Activated CD4-positive, alpha-beta T cell treated with anti-CD3 and anti-CD28 coated beads, Interleukin-2, Interleukin-4, amounts not matched to agents 100 ng/mL and 50 ng/mL, durations not matched to agents 16 hours and 8 hours (primary cell): ENCODE measurements around the gene CNN1.
A peak's percentile ranks its signal among the peaks of the same experiment; 100 is the strongest.

Experiments used
- DNase-seq: peaks from one replicate; pipeline ENCODE4 v3.0.0-alpha.2; 2020; ENCODE audit warnings: low spot score

Gene CNN1

DNA sequence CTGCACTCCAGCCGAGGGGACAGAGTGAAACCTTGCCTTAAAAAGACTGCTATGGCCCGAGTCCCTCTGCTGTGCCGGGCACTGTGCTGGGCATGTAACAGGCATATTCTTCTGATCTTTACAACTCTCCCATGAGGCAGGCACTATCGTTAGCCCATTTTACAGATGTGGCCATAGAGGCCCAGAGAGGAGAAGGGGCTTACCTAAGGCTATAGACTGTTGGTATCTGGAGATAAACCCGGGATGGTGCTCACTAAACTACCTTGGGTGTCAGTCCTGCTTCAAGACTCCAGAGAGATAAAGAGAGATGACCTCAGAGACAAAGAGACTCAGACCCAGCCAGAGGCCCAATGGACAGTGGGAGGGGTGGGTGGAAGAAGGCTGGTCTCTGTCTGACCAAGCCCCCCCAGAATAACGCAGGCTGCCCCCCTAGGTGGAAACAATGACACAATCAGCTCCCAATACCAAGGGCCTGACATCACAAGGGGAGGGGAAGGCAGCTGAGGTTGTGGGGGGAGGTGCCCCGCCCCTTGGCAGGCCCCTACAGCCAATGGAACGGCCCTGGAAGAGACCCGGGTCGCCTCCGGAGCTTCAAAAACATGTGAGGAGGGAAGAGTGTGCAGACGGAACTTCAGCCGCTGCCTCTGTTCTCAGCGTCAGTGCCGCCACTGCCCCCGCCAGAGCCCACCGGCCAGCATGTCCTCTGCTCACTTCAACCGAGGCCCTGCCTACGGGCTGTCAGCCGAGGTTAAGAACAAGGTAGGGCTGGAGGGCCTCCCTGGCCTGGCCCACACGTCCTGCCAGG lies at the start of gene CNN1:
Gene CNN1, plus strand, starts transcription at position 620 of the 805 bp plus-strand sequence. Its CDS starts 77 bp downstream, at position 697.
- no peak for DNase-seq

DNA sequence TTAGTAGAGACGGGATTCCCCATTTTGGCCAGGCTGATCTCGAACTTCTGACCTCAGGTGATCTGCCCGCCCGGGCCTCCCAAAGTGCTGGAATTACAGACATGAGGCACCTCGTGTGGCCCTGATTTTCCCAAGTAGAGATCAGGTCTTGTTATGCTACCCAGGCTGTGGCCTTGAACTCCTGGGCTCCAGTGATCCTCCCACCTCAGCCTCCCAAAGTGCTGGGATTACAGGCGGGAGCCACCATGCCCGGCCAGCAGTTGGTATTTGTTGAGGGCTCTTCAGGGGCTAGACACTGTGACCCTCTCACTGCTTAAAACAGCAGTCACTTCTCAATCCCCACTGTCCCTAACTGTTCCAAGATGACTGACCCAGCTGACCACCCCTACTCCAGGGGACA lies 49.3 kb upstream of the CNN1 start:
- no peak for DNase-seq

DNA sequence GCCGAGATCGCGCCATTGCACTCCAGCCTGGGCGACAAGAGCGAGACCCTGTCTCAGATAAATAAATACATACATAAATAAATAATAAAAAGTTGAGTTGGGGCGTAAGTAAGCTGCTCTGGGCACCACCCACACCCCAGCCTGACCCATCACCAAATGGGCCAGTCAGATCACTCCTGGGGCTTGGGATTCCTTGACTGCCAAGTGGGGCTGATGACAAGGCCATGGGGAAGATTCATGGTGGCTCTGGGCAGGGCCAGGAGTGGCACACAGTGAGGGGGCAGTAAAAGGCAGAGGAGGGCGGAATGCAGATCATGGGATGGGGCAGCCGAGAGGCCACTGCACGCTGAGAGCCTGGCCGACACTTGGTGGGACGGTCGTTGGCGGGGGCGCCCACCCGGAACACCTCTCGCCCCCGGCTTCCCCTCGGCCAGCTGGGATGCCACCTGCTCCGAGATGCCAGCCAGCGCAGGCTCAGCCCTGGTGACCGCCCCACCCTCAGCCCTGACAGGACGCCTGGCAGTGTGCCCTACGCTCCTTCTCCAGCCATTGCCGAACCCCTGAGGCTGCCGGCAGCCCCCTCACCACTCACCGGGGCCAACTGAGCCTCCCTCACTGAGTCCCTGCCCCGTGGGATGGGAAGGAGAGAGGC lies 43.9 kb upstream of the CNN1 start:
- no peak for DNase-seq

DNA sequence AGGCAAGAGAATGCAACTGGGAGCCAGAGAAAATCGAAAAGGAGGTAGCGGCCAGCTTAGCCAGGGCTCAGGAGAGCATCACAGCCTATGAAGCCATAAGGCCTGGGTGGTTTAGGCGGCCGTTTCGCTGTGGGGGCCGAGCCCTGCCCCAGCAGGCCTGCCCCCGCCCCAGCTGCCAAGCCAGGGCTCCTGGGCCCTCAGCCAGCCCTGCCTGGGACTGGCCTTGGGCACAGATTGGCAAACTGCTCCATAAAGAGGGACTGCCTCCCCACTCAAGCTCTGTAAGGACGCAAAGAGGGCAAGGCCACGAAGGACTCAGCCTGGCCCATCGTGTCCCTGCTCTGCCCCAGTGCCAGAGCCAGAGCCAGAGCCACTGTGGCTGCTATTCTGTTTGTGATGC lies 43.2 kb upstream of the CNN1 start:
- no peak for DNase-seq

DNA sequence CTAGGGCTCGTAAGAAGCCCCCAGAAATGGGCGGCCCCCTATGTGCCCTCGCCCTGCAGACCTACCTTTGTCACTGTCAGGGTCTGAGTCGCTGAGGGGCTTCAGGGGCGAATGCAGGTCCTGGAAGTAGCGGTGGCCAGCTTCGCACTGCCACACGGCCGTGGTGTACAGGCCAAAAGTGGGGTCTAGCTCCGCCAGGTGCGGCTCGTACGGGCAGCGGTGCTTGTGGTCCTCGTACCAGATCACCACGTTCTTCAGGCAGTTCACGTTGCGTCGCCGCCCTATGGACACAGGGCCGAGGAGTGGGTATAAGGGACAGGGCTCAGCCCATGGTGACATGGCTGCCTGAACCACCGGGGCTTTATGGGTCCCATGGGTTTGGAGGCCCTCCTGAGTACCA lies 42.8 kb upstream of the CNN1 start:
- DNase-seq = no peak

DNA sequence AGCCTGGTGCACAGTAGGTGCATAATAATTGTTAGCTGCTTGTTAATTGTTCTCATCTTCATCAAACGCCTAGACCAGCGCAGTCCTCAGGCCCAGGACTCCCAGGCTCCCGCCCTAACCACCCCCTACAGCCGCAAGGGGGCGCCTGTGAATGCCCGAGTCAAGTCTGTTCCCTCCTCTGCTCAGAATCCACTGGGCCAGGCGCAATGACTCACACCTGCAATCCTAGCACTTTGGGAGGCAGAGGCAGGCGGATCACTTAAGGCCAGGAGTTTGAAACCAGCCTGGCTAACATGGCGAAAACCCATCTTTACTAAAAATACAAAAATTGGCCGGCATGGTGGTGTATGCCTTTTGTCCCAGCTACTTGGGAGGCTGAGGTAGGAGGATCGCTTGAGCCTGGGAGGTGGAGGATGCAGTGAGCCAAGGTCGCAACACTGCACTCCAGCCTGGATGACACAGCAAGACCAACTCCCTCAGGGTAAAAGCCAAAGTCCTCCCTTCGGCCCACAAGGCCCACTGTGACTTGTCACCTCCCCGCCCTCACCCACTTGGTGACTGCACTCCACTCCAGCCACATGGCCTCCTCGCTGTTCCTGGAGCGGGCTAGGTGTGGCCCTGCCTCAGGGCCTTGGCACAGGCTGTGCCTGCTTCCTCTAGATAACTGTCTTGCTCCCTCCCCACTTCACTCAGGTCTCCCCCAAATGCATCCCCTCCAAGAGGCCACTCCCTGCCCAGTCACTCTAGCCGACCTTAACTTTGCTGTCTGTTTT lies 42.1 kb upstream of the CNN1 start:
- DNase-seq = peak; percentile 69

DNA sequence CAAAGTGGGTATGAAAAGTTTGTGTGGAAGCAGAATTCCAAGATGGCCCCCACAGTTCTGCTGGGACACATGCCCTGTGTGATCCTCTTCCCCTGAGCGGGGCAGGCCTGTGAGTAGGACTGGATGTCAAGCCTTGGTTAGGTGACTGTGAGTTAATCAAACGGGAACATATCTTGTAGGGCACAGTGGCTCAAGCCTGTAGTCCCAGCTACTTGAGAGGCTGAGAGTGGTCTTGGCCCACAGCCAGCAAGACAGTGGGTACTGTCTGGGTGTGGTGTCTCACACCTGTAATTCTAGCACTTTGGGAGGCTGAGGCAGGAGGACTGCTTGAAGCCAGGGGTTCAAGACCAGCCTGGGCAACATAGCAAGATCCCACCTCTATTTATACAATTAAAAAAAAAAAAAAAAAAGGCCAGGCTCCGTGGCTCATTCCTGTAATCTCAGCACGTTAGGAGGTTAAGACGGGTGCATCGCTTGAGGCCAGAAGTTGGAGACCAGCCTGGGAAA lies 39.4 kb upstream of the CNN1 start:
- DNase-seq = no peak

DNA sequence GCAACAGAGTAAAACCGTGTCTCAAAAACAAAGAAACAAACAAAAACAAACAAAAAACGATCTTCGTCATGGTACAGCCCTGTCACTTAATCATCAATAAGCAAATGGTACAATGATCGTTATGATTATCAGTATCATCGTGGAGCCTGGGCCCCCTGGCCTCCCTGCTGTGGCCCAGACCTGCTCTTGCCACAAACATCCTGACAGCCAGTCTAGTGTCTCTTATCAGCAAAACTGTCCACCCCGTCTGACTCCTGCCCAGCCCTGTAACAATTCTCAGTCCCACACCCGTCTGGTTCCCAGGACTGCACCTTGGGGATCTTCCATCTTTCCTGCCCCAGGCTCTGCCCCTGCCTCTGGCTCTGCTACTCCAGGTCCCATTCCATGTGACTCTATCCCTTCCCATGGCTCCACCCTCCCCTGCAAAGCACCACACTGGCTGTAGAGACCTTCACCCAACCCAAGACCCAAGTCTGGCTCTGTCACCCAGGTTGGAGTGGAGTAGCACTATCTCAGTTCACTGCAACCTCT lies 38.7 kb upstream of the CNN1 start:
- no peak for DNase-seq

DNA sequence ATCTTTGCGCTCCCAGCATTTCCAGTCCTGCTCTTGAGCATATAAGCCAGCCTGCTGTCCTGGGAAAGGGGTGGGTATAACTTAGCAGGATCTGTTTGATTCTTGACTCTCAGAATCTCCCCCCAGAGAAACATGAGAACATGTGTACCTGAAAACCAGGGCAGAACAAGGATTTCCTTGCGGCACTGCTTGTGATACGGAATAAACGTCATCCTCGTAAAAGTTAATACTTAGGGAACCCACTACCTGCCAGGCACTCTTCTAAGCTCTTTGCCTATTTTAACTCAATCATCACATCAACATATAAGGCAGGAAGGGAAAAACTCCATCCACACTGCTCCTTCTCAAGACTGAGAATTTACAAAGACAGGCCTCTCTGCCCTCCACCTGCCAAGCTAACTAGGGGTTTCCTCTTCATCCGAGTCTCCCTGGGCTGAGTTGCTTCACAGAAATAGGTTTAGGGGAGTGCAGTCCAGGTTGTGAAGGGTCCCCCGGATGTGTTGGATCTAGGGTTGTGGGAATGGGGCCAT lies 34.1 kb upstream of the CNN1 start:
- DNase-seq = no peak

DNA sequence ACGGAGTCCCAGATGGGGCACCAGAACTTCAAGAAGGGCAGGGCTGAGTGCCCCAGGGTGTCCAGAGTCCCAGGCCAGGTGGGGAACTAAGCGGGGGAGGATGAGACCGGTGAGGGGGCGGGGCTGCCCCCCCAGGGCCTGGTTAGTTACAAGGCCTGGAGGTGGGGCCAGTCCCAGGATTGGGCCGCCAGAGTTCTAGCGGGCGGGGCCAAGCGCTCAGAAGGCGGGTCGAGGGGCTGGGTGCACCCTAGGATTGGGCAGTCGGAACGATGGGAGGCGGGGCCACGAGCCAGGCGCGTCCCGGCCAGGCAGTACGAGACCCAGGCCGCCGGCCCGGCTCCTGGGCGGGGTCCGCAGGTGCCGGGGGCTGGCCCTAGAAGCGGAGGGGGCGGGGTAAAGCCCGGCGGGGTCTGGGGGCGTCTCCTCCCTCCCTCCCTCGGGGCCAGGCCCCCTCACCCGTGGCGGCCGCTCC lies 33.6 kb upstream of the CNN1 start:
- peak; percentile 98 for DNase-seq

DNA sequence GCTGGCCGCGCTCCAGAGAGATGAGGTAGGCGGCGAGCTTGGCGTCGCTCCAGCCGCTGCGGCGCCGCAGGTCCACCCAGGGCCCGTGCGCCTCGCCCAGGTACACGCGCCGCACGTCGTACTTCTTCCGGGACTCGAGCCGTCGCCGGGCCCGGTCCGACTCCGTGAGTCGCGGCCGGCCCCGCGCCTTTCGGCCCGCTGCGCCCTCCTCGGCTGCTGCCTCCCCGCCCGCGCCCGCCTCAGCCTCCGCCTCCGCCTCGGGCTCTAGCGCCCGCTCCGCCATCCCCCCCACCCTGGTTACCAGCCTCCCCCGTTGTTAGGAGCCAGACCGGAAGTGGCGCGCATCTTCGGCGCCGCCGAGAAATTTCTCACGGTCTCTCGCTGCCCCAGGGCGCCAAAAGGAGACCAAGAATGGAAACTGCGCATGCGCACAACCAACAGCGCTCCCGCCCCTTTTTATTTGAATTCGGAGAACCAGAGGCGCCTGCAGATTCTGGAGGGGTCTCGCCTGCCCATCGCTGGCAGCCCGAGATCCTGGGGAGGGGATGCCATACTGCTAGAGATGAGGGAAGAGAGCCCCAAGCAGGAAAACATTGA lies 33.0 kb upstream of the CNN1 start, which contains the start of gene ZNF653:
Gene ZNF653, minus strand, starts transcription at position 336 of the 597 bp plus-strand sequence. Its CDS starts 53 bp downstream, at position 283.
- peak; percentile 96 for DNase-seq

DNA sequence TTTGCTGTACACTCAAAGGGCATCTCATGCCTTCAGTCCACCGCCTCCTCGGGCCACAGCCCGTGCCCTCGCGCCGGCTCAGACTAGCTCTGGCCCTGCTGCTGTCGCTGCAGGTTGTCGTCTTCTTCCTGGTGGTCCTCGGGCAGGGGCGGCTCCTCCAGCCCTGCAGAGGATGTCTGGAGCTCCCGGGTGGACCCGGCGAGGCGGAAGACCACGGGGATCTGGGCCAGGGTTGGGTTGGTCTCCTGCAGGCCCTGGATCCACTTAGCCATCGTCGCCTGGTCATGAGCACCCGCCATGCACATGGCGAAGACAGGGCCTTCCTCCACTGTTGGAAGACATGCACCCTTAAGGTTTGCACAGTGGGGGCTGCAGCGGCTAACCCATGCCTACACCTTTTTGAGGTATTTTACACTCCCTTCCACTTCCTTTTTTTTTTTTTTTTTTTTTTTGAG lies 32.5 kb upstream of the CNN1 start:
- no peak for DNase-seq

DNA sequence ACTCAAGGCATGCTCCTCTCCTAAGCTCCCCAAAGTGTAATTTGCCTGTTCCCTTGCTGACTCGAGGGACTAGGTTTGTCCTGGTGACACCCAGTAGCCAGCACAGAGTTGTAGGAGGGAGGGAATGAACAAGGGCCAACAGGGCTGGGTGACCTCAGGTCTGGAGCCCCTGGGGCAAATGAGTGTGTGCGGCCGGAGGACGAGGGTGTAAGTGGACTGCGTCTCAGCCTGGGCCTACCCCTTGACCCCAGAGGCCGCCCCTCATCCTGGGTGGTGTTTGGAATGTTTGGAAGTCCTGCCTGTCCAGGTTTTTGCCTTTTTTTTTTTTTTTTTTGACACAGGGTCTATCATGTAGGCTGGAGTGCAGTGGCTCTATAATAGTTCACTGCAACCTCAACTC lies 31.7 kb upstream of the CNN1 start:
- DNase-seq = no peak

DNA sequence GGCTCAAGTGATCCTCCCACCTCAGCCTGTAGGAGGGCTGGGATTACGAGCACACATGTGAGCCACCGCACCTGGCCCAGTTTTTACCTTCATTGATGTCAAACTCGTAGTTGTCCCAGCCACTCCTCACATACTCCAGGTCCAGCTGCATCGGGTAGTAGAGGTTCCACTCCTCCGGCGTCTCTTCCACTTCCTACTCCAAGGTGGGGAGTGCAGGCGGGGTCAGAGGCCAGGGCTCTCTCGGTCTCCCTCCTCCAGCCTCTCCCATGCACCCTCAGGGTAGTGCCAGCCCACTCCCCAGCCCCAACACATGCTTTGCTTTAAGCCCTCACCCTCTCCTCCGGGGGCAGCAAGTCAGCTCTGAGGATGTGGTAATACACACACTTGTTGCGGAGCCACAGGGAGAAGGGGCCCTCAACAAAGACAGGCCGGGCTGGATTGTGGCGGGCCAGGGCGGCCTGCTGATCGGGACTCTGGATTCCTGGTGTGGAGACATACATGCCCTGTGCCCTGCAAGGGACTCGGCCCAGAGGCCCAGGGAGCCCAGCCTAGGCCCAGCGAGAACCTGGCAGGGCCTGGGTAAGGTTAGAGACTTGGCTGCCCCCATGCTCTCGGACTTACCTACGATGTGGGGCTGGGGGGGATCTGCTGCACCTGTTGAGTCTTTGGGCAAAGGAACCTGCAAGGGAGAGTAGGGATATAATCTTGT lies 31.1 kb upstream of the CNN1 start:
- DNase-seq = no peak

DNA sequence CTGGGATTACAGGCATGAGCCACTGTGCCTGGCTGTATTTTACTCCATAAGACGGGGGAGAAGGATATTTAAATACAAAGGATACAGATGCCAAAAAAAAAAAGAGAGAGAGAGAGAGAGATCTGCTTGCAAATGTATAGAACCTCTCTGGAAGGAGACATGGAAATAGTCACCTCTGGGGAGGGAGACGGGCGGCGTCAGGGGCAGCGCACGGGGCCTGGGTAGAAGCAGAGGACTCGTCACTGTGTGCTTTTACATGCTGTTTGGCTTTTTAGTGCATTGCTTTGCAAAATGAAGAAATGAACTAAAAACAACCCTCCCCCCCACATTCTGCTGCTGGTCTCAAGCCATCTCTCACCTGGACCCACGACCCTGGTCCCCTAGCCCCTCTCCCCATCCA lies 28.2 kb upstream of the CNN1 start:
- no peak for DNase-seq

DNA sequence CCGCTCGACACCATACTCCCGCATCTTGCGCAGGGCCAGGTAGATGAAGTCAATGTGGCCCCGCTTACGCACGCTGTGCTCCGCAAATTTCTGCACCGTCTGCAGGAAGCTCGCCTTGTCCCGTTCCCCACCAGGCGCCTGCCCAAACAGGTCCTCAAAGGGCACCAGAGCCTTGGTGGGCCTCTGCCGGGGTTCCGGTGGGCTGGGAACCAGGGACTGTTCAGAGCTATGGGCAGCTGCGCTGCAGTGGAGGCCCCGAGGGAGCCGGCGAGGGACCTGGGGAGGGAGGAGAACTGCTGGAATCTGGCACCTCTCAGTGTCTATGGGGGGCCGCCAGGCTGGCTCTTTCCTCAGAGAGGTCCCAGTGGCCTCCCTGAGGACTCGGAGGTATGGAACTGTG lies 24.7 kb upstream of the CNN1 start:
- DNase-seq = no peak

DNA sequence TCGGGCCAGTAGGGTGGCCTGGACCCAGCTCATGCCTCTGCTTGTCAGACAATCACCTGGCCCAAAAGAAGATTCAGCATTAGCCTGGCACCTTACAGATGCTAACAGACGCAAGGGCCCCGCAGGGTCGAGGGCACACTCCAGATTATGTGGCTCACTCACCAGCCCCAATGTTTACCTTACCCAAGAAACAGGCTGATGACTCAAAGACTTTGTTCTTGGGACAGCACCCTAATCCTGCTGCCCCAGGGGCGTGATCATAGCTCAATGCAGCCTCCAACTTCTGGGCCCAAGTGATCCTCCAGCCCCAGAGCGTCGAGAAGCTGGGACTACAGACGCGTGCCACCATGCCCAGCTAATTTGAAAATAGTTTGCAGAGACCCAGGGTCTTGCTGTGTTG lies 19.5 kb upstream of the CNN1 start:
- no peak for DNase-seq

DNA sequence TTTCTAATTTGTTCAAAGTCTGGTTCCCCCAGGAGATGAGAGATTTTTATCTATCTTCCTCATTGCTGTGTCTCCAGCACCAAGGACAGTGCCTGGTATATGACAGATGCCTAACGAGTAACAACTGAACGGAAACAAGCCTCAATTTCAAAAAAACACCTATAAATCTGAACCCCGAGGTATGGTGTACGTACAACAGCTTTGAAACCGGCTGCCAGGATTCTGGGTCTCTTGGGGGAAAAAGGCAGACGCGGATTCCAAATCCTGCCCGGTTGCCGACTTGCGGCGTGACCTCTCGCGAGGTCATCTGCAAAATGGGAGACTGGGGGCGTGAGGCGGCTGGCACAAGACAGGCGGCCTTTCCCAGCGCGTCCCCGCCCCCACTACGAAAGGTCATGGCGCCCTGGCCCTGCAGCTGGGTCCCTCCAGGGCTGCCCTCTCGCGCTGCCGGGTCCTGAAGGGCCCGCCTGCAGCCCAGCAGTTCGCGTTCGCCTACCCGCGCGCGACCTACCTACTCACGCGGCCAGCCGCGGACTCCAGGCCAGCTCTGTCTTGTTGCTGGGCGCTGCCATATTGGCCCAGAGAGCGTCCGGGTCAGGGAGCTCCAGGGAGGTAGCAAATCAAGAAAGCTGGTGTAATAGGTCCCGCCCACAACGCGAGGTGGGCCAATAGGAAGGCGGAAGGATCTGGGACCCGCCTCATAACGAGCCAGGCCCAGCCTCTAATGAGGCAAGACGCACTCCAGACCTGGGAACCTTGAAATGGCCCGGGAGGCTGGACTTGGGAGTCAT lies 9.9 kb upstream of the CNN1 start, which contains the start of gene ECSIT:
Gene ECSIT, minus strand, starts transcription at position 584 of the 791 bp plus-strand sequence. CDS start 9,964 bp downstream, outside the sequence.
- DNase-seq = peak; percentile 97

DNA sequence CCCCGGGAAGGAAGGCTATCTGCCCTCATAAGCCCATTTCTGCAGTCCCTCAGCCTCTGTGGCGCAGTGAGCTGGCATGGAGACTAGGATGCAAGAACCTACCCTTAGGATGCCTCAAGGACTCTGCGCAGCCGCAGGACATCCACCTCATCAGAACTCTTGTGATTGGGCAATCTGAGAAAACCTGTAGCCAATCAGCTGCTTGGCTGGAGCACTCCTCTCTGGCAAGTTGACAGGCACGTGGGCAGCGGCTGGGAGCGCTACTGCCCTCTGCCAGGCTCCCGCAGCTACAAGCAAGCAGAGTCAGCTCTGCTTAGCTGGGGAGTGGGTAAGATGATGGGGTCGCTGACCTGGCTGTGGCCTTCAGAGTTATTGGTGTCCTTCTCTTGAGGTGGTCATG lies 8.2 kb upstream of the CNN1 start:
- DNase-seq = peak; percentile 51

DNA sequence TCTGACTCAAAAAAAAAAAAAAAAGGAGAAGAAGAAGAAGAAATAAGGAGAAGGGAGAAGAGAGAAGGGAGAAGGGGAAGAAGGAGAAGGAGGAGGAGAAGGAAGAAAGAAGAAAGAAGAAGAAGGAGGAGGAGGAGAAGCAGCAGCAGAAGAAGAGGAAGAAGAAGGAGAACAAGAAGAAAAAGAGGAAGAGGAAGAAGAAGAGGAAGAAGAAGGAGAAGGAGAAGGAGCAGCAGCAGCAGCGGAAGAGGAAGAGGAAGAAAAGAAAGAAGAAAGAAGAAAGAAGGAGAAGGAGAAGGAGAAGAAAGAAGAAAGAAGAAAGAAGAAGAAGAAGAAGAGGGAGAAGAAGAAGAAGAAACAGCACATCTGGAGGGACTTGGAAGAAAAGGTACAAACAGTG lies 4.1 kb upstream of the CNN1 start:
- DNase-seq = no peak
